Measurements from ENCODE around the gene ME2.
"Not testable (repeated sequence)": the region's sequence is repeated elsewhere in the genome, so short reads cannot be mapped to it uniquely, and the experiment has no call there.

The ME2 gene

DNA sequence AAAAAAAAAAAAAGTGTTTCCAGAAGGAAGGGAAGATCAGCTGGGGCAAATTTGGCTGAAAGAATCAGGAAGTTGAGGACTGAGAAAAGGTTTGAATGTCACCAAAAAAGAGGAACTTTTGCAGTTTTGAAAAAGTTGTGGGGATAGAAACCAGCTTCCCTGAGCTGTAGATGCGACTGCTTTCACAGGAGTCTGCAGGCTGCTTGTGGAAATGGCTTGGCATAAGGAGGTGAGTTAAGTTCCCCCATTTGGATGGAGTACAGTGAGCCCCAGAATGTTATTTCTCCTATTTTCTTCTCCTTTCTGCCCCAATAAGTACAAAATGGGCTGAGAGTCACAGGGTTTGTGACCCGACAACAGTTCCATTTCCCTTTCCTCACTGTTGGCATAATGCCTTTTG is 16.5 kb upstream of the ME2 start:
- no peak for DNase-seq

DNA sequence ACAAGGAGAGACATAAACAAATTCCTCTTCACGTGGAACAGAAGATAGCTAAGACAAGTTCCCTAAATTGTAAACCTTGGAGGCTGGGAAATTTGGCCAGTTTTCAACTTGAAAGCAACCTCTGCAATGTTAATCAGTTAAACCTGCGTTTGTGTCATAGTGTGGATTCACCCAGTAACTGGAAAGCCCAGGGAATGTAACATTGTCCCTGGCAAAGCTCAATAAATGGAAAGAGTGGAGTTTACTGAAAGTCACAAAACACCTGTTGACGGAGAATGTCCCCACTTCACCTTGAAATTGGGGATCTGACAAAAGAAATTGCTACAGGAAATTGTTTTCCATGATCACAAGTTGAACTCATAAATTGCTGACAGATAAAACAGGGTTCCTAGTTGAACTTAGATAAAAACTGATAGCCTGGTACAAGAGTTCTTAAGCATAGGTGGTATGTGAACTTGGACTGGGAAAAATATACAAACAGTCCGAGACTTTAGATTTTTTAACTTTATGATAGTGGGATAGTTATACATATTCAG is 15.0 kb upstream of the ME2 start:
- no peak for DNase-seq

DNA sequence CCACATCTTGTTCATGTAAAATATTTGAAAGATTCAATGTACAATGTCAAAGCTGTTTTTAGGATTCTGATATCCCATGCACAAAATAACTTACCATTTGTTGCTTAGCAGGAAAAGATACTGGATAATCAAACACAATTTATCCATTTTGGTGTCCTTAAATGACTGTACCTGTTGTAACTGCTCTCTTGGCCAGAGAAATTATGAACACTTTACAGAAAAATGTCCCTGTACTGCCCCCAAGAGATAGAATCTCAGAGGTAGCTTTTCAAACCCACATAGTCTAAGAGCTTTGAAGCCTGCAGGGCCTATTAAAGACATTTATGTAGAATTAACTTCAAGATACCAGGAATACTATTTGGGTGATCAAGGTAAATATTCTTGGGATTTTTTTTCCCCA is 12.2 kb upstream of the ME2 start:
- DNase-seq, result no peak

DNA sequence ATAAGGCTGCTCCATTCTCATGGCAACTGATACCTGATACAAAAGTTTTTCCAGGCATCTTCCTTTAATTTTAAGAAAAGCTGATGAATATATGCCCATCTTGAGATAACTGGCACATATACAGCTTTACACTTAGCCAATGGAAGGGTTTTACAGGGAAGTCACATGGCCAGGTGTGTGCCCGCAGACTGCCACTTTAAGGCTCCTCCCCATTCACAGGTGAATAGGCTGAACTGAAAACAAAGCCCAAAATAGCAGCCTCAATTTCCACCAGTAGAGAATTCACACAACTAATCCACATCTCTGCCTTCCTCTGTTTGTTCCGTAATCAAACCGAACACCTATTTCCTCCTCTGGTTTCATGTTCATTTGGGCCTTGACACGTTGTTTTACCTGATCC is 9.8 kb upstream of the ME2 start:
- no peak for DNase-seq

DNA sequence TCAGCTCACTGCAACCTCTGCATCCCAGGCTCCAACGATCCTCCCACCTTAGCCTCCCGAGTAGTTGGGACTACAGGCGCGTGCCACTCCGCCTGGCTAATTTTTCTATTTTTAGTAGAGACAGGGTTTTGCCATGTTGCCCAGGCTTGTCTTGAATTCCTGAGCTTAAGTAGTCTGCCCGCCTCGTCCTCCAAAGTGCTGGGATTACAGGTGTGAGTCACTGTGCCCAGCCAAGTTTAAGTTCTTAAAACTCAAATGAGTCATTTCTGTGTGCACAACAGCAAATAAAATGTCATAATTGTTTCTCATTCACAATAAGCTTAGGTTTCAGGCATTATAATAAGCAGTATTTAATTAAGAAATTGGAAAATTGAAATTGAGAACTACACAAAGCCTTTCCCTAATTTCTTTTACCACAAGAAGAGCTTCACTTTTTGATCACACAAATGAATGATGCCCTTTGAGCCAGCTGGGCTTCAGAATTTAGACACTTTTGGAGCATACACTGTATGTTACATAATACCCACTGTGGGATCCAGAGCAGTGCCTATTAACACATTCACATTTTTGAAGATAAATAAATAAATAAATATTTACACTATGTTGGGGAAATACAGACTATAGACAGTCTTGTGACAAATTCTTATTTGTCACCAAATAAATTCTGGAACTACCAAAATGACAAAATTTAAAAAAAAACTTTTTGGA is 8.6 kb upstream of the ME2 start:
- no peak for DNase-seq

DNA sequence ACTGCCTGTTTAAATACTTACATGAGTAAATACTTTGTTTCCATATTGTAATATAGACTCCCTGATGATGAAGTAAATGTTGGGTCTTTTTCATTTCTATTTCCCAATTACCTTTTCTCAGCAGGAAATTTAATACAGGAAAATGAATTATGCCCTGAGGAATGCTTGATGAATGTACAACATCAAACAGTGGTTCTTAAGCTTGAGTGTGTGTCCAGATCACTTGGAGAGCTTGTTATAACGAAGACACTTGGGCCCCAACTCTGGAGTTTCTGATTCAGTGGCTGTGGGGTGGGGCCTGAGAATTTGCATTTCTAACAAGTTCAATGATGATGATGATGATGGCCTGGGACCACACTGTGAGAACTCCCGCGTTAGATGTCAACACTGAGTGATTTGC is 7.1 kb upstream of the ME2 start:
- no peak for DNase-seq

DNA sequence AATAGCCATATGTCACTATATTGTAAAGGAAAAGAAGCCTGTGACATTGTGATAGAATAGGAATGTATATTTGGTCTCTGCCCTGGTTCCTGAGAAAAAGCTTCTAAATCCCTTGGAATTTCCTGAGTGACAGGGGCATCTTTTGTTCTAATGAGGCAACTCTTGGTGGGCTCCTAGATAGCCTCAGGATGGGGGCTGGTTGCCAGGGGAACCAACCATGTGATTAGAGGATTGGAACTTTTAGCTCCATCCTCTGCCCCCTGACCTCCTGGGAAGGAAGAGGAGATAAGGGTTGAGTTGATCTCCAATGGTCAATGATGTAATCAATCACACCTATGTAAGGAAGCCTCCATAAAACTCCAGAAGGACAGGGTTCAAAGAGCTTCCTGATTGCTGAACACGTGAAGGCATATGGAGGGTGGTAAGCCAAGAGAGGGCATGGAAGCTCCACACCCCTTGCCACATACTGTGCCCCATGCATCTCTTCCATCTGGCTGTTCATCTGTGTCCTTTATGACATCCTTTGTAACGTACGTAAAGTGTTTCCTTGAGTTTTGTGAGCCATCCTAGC is 2.9 kb upstream of the ME2 start:
- DNase-seq, result no peak

DNA sequence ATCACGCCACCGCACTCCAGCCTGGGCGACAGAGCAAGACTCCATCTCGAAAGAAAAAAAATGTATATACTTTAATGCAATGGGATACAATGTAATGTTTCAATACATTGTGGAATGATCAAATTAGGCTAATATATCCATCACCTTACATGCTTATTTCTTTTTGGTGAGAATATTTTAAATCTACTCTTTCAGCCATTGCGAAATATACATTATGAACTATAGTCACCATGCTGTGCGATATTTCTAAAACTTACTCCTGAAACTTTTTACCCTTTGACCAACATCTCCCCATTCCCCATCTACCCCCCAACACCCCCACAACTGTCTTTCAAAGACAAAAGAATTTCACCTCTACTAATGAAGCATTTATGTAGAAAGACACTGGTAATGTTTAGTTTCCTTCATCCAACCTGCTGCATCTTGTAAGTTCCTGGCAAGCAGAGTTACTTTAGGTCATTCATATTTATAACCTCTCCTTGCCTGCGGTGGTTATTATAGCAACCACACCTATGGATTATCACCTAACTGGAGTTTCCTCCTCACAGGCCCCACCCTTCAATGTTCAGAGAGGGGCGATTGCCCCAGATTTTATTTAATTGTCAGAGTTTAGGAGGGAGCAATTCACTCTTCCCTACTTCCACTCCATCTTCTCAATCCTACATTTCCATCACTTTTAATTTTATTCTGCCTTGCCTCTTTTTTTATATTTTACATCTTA is 1.2 kb upstream of the ME2 start:
- no peak for DNase-seq

DNA sequence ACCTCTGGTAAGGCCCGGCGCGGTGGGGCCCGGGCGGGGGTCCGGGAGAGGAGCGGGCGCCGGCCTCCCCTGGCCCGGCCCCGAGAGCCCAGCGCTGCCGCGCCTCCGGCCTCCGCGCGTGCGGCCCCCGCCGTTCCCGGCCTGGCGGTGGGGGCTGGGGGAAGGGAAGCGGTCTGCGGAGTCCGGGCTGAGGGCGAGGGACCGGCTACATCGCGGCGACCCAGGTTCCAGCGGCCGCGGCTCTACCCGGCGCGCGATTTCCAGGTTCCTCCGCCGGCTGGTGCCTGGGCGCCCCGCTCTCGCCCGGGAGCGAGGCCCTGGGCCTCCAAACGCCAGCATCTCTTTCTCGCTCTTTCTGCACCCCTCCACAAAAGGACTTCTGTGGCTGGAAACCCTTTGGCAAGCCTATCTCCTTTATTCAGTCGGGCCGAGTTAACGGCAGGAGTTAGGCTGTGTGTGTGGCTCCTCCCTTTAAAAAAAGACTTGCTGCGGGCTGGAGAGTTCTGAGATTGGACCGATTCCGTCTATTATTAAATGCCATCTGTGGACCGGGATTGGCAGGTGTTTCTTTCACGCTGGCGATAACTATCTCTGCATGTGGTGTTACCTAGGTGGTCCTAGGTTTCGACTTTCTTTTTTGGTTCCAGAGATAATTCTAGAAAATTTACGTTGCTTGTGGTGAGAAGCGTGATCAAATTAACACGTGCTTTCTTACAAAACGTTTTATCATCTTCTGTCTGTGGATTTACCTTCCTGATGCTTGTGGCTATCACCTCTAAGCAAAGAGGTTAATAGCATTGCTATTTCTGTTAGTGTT is 592 bp downstream of the ME2 start:
- DNase-seq, result no peak

DNA sequence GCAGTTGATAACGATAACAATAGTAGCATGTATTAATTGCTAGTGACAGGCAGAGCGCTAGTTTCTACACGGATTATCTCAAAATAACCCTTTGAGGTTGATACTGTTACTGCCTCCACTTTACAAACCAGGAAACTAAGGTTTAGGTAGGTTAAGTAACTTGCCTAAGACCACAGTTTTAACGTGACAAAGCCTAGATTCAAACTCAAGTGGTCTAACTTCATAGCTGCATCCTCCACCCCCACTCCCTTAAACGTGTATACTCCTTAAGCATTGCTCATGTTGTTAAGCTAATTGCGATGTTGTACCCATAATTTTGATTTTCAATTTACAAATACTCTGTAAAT is 1.2 kb downstream of the ME2 start:
- peak; percentile 20 for DNase-seq

DNA sequence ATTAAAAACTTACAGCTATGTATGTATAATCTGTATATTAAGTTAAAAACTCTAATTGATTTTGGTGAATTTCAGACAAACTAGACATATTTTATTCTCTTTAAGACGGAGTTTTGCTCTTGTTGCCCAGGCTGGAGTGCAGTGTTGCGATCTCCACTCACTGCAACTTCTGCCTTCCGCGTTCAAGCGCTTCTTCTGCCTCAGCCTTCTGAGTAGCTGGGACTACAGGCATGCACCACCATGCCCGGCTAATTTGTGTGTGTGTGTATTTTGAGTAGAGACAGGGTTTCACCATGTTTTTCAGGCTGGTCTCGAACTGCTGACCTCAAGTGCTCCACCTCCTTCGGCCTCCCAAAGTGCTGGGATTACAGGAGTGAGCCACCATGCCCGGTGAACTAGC is 2.0 kb downstream of the ME2 start:
- DNase-seq, result not testable (repeated sequence)

DNA sequence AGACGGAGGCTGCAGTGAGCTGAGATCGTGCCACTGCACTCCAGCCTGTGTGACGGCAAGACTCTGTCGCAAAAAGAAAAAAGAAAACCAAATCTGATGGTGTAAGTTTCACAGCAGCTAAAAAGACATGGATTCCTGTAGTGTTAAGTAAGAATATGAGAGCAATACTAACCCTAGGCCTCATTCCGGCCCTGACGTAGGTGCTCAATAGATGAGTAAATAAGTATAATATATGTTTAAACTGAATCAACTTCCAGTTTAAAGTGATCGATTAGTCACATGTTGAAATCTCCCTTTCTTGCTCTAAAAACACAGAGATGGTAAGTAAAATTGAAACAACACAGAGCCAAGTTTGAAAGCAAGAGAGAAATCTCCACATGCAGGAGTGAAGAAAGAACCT is 8.0 kb downstream of the ME2 start:
- no peak for DNase-seq

DNA sequence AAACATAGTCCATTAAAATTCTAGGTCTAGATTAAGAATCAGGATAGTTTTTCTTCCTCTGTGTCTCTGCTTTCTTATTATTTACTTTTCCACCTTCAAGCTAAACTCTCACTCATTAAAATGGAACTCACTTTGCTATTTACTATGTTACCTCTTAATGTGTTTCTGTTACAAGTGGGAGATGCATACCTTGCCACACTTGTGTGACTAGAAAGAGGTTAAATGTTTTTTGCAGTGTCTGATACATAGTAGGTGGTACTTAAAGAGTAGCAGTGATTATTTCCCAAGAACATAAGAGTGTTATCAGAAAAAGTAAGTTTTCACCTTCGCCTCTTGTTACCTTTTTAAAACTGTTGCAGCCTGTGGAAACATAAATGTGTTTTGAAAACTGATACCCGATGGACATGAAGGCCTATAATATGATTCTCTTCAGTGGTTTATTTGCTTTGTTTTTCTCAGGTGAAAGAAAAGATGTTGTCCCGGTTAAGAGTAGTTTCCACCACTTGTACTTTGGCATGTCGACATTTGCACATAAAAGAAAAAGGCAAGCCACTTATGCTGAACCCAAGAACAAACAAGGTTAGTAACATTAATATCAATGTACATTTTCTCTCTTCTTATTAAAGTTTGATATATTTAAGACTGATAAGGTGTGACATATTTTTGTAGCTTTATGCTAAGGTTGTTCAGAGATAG is 16.6 kb downstream of the ME2 start:
- DNase-seq, result no peak

DNA sequence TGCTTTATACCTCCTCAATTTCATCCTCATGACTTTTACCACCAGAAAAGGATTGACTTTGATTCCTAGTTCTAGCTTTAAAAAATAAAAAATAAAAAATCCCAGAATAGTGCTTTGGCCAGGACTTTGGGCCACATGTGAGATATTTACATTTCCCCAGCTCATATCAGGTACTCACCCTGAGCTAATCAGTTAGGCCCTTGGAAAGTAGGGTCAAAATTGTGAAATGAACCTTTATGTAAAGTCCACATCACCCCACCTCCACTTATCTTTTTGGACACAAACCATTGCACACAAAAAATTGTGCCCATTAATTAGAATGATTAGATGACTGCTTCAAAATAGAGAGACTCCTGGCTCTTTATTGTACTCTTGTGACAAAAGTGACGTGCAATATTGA is 17.2 kb downstream of the ME2 start:
- DNase-seq, result no peak

DNA sequence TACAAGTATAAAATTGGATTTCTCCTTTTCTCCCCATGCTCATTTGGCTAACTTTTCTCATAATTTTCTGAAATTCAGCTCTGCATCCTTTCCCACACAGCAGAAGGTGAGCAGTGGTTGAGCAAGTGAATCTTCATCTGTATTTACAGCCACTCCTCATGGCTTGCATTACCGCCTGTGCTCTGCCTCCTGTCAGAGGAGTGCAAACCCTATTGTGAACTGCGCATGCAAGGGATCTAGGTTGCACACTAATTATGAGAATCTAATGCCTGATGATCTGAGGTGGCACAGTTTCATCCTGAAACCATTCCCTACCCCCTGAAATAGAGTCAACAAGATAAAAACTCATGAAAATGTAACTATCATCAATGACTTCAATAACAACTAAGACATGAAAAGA is 20.0 kb downstream of the ME2 start:
- no peak for DNase-seq

DNA sequence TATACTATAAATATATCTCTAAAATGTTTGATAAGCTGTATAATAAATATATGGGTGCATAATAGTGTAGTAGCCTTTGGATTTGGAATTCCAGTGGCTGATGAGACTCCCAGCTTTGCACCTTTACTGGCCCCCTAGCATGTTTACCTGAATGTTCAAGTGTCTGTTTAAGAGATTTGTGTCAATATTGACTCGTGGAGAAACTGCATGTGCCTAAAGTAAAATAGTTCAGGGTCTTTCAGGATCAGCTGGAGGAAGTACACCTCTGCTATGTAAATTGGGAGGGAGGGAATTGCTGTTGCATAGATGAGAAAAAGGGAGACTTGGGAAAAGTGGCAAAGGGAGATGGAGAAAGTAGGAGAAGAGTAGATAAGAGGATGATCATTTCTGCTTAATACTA is 23.9 kb downstream of the ME2 start:
- DNase-seq, result no peak

DNA sequence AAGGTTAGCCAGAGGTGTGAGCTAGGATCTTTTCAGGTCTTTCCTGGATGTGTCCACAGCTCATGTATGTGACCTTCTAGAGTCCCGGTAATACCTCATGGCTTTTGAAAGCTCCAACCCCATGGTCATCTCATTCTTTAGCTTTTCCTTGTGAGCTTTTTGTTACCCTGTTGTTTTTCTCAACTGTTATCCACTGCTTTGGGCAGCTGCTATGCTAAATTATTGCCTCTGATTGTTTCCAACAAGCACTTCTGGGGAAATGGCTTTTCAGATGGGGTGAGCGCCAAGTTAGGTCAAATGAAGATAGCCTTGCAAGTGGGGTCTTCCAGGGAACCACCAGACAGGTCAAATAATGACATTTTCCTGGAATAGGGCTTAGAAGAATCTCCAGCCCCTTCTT is 27.9 kb downstream of the ME2 start:
- DNase-seq, result no peak

DNA sequence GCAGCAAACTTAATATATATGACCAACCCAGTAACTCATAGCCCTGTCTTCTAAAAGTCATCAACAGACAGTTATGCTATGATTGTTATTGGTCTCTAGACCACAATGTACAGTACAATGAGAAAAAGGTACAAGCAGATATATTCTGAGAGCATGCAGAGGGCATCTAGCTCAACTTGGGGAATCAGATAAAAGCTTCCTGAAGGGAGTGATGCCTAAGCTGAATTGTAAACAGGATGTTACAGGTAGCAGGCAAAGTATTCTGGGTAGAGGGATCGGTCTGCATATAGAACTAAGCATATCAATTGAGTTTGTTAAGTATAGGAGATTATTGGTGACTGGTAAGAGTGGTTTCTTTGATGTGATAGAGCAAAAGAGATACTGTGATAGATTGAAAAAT is 30.3 kb downstream of the ME2 start:
- no peak for DNase-seq

DNA sequence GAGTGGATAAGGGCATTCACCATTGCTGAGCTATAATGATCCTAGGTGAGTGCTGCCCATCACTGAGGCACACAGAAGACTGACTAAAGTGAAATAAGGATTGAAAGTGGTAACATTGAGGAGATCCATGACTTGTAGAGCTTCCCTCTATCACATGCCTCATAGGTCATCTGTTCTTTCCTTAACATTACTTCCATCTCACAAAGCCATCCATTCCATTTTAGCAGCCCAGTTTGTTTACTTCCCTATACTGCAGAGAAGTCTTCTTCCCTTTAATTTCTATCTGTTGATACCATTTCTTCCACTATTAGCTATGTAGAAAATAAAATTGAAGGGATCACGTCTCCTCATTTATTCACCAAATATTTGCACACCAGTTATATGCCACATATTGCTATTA is 32.1 kb downstream of the ME2 start:
- no peak for DNase-seq

DNA sequence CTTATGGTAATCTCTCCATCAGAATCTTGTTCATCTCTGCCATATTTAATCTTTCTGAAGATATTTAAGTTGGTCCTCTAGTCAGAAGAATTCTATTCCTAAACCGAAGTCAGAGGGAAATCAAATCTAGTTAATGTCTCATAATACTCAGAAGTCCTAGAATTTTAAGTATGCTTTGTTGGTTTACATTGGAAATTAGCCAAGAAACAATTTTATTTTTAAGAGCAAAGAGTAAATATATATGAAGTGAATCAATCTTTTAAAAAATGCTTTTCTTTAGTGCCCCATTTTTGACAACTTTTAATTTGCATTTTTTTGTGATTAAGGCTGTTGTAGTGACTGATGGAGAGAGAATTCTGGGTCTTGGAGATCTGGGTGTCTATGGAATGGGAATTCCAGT is 38.1 kb downstream of the ME2 start:
- DNase-seq, result no peak

DNA sequence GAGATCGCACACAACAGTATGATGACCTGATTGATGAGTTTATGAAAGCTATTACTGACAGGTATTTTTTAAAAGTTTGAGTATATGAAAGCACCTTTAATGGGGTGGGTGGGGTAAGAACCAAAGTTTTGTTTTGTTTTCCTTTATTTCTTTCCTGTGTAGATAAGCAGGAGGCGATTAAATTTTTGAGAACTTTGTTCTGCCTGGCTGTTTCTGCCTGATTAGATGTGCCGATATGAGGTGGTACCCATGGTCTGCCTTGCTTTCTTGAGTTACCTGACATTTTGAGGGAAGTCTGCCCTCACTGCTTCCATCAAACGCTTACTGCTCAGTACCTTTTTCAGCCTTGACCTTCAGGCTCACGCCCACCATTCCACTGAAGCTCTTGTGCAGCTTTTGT is 39.2 kb downstream of the ME2 start:
- no peak for DNase-seq

DNA sequence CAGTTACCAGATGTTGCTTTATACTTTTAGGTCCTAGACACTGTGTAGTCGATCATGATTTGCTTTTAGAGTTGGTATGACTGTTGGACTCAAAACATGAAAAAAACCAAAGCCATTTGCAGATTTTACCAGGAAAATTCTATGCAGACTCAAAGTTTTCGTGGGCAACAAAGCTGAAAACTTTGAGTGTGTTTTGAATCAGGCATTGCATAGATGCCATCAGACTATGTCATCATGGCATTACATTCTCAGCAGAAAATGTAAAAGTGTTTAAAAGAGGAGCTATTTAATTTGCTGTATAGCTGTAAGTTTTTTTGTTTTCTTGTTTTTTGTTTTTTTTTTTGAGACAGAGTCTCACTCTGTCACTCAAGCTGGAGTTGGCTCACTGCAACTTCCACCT is 45.5 kb downstream of the ME2 start:
- DNase-seq, result no peak

DNA sequence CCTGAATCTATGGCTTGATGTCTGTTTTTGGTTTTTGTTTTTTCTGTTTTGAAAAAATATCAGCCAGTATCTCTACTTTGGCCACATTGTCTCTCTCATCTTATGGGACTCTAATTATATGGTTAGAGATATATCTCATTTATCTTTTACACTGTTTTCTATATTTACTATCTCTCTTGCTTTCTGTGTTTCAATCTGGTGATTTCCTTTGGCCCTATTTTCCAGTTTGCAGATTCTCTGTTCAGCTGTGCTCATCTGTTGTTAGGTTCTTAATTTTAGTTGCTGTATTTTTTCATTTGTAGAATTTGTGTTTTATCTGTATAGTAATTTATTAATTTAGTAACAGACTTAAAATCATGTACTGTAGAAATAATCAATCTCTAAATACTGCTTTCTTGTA is 47.6 kb downstream of the ME2 start:
- DNase-seq, result no peak

Measured in KG1 (cell line).